ENCODE measurements around the gene SLC7A6.

Gene SLC7A6

DNA sequence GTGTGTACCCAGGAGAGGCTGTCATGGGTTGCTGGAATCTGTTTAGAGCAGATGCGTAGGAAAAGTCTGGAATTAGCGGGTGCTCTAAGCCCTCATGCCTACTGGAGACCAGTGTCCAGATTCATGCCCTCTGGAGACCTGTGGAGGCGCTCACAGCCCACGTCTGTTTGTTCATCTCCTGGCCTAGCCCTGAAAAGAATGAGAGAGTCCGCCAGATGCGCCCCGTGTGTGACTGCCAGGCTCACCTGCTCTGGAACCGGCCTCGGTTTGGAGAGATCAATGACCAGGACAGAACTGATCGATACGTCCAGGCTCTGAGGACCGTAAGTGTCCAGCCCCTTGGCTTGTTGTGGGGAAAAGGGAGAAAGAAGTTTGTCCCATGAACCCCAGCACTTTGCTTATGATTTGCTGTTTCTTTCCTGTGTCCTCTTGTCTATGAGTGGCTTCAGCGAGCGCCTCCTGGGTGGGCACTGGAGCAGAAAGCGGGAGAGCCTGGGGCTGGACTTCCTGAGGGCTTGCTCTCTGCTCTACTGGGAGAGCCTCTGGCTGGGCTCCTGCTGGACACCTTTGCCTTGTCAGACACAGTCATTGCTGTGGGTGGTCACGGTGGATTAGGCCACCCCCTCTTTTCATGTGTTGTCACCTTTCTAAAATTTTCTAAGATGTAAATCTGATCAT lies 81.8 kb downstream of the SLC7A6 start:
- no peak for DNase-seq (ENCODE audit: low read depth, low spot score)

DNA sequence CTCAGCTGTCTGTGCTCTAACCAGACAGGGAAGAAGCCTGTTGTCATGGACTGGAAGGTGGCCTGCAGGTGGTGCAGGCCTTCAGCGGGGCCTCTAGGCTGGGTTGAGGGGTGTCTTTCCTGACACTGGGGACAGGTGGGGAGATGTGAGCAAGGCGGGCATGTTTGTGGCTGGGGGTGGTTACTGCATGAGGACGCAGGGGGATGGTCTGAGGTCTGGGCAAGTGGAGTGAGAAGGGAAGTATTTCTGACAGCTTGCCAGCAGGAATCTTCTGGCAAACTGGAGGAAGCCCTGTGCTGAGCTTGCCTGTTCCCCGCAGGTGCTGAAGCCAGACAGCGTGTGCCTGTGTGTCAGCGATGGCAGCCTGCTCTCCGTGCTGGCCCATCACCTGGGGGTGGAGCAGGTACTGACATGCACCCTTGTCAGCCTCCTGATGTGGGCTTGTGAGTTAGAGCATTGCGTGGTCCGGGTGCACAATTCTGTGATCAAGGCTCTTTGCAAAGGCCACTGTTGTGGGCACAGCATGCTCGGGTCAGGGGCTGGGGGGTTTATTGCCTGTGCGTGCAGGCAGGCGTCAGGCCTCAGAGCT lies 82.7 kb downstream of the SLC7A6 start:
- no peak for DNase-seq (ENCODE audit: low read depth, low spot score)

- no peak for DNase-seq (ENCODE audit: low read depth, low spot score)
Observed at GRCh38 chr16:68347605-68348004, 83.3 kb downstream of the SLC7A6 start.

DNA sequence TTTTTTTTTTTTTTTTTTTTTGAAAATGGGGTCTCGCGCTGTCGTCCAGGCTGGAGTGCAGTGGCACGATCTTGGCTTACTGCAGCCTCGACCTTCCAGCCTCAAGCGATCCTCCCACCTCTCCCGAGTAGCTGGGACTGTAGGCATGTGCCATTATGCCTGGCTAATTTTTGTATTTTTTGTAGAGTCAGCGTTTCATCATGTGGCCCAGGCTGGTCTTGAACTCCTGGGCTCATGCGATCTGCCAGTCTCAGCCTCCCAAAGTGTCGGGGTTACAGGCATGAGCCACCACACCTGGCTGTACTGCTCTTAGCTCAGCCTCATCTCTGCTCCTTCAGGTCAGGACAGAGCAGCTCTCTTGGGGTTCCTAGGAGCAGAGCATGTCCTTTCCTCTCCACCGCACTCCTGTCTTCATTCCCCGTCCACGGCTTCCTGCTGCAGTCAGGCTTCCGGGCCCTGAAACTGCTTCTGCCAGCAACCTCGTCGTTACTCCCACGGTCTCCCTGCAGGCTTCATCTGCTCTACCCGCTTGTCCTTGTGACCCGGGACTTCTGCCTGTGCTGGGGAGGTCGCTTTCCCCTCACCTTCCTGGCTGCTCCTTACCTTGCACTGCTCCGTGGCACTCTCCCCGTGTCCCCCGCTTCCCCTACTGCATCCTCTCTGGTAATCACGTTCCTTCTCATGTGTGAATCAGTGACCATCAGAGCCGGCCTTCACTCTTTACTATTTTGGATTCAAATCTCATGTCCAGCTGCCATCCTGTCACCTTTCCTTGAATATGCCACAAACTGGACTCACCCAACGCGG lies 84.5 kb downstream of the SLC7A6 start:
- no peak for DNase-seq (ENCODE audit: low read depth, low spot score)

DNA sequence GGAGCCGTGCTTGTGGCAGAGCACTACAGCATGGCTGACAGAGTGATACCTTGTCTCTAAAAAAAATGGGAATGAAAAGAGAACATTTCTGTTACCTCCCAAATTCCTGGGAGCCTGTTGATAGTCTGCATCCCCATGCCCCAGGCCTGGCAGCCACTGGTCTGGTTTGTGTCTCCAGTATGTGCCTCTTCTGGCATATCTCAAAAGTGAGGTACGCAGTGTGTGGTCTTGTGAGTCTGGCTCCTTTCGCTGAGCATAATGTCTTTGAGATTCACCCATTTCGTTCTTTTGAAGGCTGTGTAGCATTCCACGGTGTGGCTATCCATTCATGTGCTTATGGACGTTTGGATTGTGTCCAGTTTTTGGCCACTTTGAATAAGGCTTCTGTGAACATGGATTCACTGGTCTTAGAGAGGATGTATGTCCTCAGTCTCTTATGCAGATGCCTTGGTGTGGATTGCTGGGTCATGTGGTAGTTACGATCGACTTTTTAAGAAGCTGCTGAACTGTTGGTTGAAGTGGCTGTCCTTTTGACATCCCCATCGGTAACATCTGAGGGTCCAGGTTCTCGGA lies 85.6 kb downstream of the SLC7A6 start:
- DNase-seq (ENCODE audit: low read depth, low spot score), result no peak

DNA sequence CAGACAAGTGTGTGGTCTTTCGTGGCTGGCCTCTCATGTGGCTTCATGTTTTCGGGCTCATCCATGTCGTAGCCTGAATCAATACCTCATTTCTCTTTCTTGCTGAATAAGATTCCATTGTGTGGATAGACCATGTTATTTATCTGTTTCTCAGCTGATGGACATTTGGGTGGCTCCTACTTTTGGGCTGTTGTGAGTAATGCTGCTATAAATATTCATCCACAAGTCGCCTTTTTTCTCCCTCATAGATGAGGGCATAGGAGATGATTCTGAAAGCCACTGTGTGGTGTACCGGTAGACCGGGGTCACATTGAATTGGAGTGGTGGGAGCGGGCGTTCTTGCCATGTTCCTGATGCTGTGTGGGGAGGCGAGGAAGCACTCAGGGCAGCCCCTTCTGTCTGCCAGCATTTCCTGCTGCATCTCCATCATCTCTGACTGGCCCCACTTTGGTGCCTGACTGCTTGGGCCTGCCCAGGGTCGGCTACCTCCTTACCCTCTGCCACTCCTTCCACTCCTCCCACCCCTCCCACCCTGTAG lies 86.6 kb downstream of the SLC7A6 start:
- no peak for DNase-seq (ENCODE audit: low read depth, low spot score)
